HepG2 (cell line): ENCODE measurements around the gene UCHL3. TPM values are rescaled to one million over a fixed set of nuclear protein-coding genes. Genes with fewer than 3 reads are reported as not detected.

Source experiments
- AKAP8 ChIP-seq: sonication (generic); formaldehyde crosslinking; IDR thresholded peaks from 2 replicates; pipeline ENCODE4 v1.5.1; 2020; ENCODE audit warnings: mild to moderate bottlenecking, missing genetic modification reagents
- GFI1 ChIP-seq: sonication (generic); formaldehyde crosslinking; IDR thresholded peaks from 2 replicates; pipeline ENCODE4 v1.5.0; 2020; ENCODE audit warnings: missing genetic modification reagents, mild to moderate bottlenecking, borderline replicate concordance
- HNRNPLL ChIP-seq: fragments of 200-400 bp; formaldehyde crosslinking; IDR thresholded peaks from 2 replicates; pipeline ENCODE4 v1.6.1; 2017; ENCODE audit warnings: mild to moderate bottlenecking, low read depth, low read length; ENCODE audit not compliant: poor library complexity, severe bottlenecking
- NFKB2 ChIP-seq: sonication (generic); formaldehyde crosslinking; IDR thresholded peaks from 2 replicates; pipeline ENCODE4 v1.4.0; 2020; ENCODE audit warnings: missing genetic modification reagents, borderline replicate concordance
- RAD21 ChIP-seq: fragments of 450-650 bp; formaldehyde crosslinking; IDR thresholded peaks from 2 replicates; pipeline ENCODE4 v1.5.0; 2020; ENCODE audit warnings: mild to moderate bottlenecking
- THAP8 ChIP-seq: sonication (generic); formaldehyde crosslinking; IDR thresholded peaks from 2 replicates; pipeline ENCODE4 v1.5.1; 2020; ENCODE audit warnings: missing genetic modification reagents, mild to moderate bottlenecking, borderline replicate concordance
- ZBTB40 ChIP-seq, 2 experiments: fragments of 450-650 bp in 1 of 2; sonication (generic) in 1 of 2; formaldehyde crosslinking in 1 of 2; IDR thresholded peaks; 2 replicates each; pipeline versions ENCODE4 v1.6.1 to v1.8.0; 2016 to 2022; ENCODE audit warnings: antibody characterized with exemption in 1 of 2, mild to moderate bottlenecking in 1 of 2, missing genetic modification reagents in 1 of 2
- ZNF160 ChIP-seq: sonication (generic); formaldehyde crosslinking; IDR thresholded peaks from 2 replicates; pipeline ENCODE4 v1.8.0; 2022; ENCODE audit warnings: mild to moderate bottlenecking, inconsistent platforms, missing genetic modification reagents
- ZNF576 ChIP-seq: sonication (generic); formaldehyde crosslinking; IDR thresholded peaks from 2 replicates; pipeline ENCODE4 v1.4.0; 2020; ENCODE audit warnings: mild to moderate bottlenecking, missing genetic modification reagents
- ZNF615 ChIP-seq: sonication (generic); formaldehyde crosslinking; IDR thresholded peaks from 2 replicates; pipeline ENCODE4 v1.5.0; 2020; ENCODE audit warnings: mild to moderate bottlenecking, missing genetic modification reagents, borderline replicate concordance
- ZSCAN21 ChIP-seq: sonication (generic); formaldehyde crosslinking; IDR thresholded peaks from 2 replicates; pipeline ENCODE4 v1.8.0; 2022; ENCODE audit warnings: mild to moderate bottlenecking, missing genetic modification reagents, moderate library complexity, borderline replicate concordance
- polyA plus RNA-seq, 8 experiments: library from polyadenylated mRNA; depleted of rRNA in 3 of 8; stranded (reverse) in 7 of 8; unstranded in 1 of 8; fragments of >200 nt; fragmentation: Illumina TruSeq in 4 of 8; extraction: Trizol in 4 of 8; gene quantifications; 2 replicates each; pipeline versions ENCODE4 v1.2.1 to v1.2.3, GENCODE V29; 2011 to 2016; ENCODE audit warnings: low read depth in 4 of 8, missing spikeins in 1 of 8, mixed read lengths in 1 of 8; ENCODE audit not compliant: insufficient read depth in 1 of 8
- total RNA-seq, 5 experiments: library from RNA; depleted of rRNA; stranded (reverse); fragments of >200 nt; fragmentation: Illumina TruSeq; extraction: Trizol; gene quantifications; 2 replicates each; pipeline ENCODE4 v1.2.3, GENCODE V29; 2016; ENCODE audit warnings: low read depth in 1 of 5

Gene UCHL3
- total and polyA plus RNA-seq, 2 of the 13 experiments (the other 11 are each of a cell fraction or from before 2014, with no cell fraction given) = 36.2 to 93.3 TPM

GRCh38 chr13:75637181-75637750, 87.7 kb downstream of the UCHL3 start (continued):
- TF ChIP-seq ZBTB40 (IDR thresholded peaks at IDR 0.05) (no peak), ZBTB40 (CRISPR knock-in tag; IDR thresholded peaks at IDR 0.05) (no peak), AKAP8 (no peak), ZNF615 (no peak), NFKB2 (CRISPR knock-in tag) (no peak), HNRNPLL (no peak), RAD21 (CRISPR knock-in tag) (no peak), ZSCAN21 (CRISPR knock-in tag) (no peak), ZNF576 (CRISPR knock-in tag) (no peak), THAP8 (CRISPR knock-in tag) (no peak), ZNF160 (CRISPR knock-in tag) (no peak), GFI1 (CRISPR knock-in tag) (no peak)
